ENCODE data around the gene ZNF776. TPM values are rescaled to one million over a fixed set of nuclear protein-coding genes. Genes with fewer than 3 reads are reported as not detected.

ZNF776 gene
- total RNA-seq (10 to 100 TPM; 13.3 to 17.2 TPM), polyA plus RNA-seq (7.0 TPM)

- Mint-ChIP-seq H3K27ac (peak within 1 kb of the TSS; percentile 93 to 98 (median 95)), H3K36me3 (peaks cover 28 to 56% (median 48%) of the 10 kb centered on the region in 3 donors), H3K9me3 (peaks cover 0 to 54% (median 48%) of the 10 kb centered on the region in 5 donors), H3K4me3 (peak within 1 kb of the TSS; percentile 92 to 98 (median 95)), H3K27me3 (no peaks in the 10 kb centered on the region), H3K4me1 (peaks cover 25 to 48% (median 41%) of the 10 kb centered on the region in 3 donors)
- peaks cover 42% of the 10 kb centered on the region for H3K9me3 ChIP-seq (ENCODE audit: low read length)
- peaks cover 19% of the 10 kb centered on the region for H3K4me1 ChIP-seq (ENCODE audit: insufficient read depth, low read length)
- peak within 1 kb of the TSS; percentile 87 for H3K27ac ChIP-seq (ENCODE audit: low read depth, low read length)
- no peaks in the 10 kb centered on the region for H3K27me3 ChIP-seq (ENCODE audit: insufficient read depth, low read length, poor library complexity, severe bottlenecking)
- CTCF ChIA-PET, result interaction anchor here (1.0 to 1.5 kb wide), 4 partner anchors 23 to 72 kb away, joined by 3 read pairs; partner anchors contain the start of genes ZNF551 and ZNF586
- peak within 1 kb of the TSS; percentile 99 for H3K4me3 ChIP-seq (ENCODE audit: low read length)
- H3K36me3 ChIP-seq (ENCODE audit: insufficient read depth, low read length), result peaks cover 37% of the 10 kb centered on the region
- POLR2A ChIA-PET, result interaction anchor here (0.5 to 1.5 kb wide), 7 partner anchors 9 to 170 kb away, joined by 3 to 9 read pairs (median 4); partner anchors contain the start of genes ZNF154, ZNF417, ZNF551 and ZNF671
- DNase-seq, result peak; percentile 61 to 88 (median 84)
Measured at GRCh38 chr19:57746580-57747471, at the start of gene ZNF776. Gene ZNF776 (plus strand): TSS chr19:57746815. CDS start chr19:57747059, 244 bp downstream.

DNA sequence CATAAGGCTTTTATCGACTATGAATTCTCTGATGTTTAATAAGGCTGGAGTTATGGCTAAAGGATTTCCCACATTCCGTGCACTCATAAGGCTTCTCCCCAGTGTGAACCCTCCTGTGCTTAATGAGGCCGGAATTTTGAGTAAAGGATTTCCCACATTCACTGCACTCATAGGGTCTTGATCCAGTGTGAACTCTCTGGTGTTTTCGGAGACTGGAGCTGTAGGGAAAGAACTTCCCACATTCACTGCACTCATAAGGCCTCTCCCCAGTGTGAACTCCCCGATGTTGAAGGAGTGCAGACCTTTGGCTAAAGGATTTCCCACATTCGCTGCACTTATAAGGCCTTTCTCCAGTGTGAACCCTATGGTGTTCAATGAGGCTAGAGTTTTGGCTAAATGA is 45.0 kb upstream of the ZNF776 start:
- peaks cover 22 to 95% (median 83%) of the 10 kb centered on the region in 5 donors for H3K9me3 Mint-ChIP-seq

DNA sequence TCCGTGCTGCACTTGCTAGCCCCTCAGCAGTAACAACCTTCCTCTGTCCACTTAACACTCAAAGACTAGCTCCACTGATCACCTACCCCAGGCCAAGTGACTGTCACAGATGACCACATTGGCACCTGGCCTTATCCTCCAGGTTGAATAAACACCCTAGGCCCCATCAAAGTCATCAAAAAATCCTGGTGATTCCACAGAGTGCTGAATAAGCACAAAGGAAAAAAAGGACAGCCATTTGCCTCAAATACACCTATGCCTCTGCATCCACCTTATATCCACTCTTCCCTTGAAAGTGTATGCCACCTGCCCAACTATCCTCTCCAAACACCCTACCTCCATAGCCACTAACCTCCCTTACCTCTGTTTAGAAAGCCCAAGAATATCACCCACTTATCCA is 40.3 kb upstream of the ZNF776 start:
- Mint-ChIP-seq H3K4me3 (peak overlapping the region in 5 of 7 donors; percentile 7 to 64 (median 25)), H3K4me1 (peaks cover 29 to 54% (median 36%) of the 10 kb centered on the region in 3 donors), H3K27me3 (peaks cover 0 to 11% of the 10 kb centered on the region in 2 donors), H3K9me3 (peaks cover 23 to 97% (median 85%) of the 10 kb centered on the region in 5 donors), H3K36me3 (peaks cover 39 to 66% (median 63%) of the 10 kb centered on the region in 3 donors), H3K27ac (peak overlapping the region in 2 of 8 donors; percentile 2 to 51)
- Histone ChIP-seq H3K27me3 (ENCODE audit: insufficient read depth, low read length, poor library complexity, severe bottlenecking) (no peaks in the 10 kb centered on the region), H3K27ac (ENCODE audit: low read depth, low read length) (no peak overlapping the region), H3K9me3 (ENCODE audit: low read length) (peaks cover 51% of the 10 kb centered on the region), H3K4me1 (ENCODE audit: insufficient read depth, low read length) (peaks cover 7% of the 10 kb centered on the region), H3K4me3 (ENCODE audit: low read length) (no peak overlapping the region), H3K36me3 (ENCODE audit: insufficient read depth, low read length) (no peaks in the 10 kb centered on the region)
- ChIA-PET CTCF (interaction anchor here (1.2 kb wide), 1 partner anchor 24 kb away, joined by 5 read pairs; the partner anchor contains the start of gene ZNF551), POLR2A (no interaction called here)
- DNase-seq, result no peak

More for the DNA sequence above, 45.0 kb upstream of the ZNF776 start:
- Histone ChIP-seq H3K27me3 (ENCODE audit: insufficient read depth, low read length, poor library complexity, severe bottlenecking) (no peaks in the 10 kb centered on the region), H3K27ac (ENCODE audit: low read depth, low read length) (no peak overlapping the region), H3K4me3 (ENCODE audit: low read length) (no peak overlapping the region), H3K9me3 (ENCODE audit: low read length) (peaks cover 51% of the 10 kb centered on the region), H3K36me3 (ENCODE audit: insufficient read depth, low read length) (no peaks in the 10 kb centered on the region), H3K4me1 (ENCODE audit: insufficient read depth, low read length) (no peaks in the 10 kb centered on the region)
- no peak for DNase-seq
- ChIA-PET POLR2A (no interaction called here), CTCF (no interaction called here)
- Mint-ChIP-seq H3K27ac (no peak overlapping the region), H3K4me1 (peaks cover 10 to 29% (median 14%) of the 10 kb centered on the region in 3 donors), H3K4me3 (no peak overlapping the region), H3K36me3 (peaks cover 46 to 85% (median 81%) of the 10 kb centered on the region in 3 donors), H3K27me3 (peaks cover 0 to 2% of the 10 kb centered on the region in 2 donors)

GRCh38 chr19:57708641-57709361 is 37.8 kb upstream of the ZNF776 start, which contains the start of gene ZNF154:
Gene ZNF154 (minus strand): TSS chr19:57709204. CDS start chr19:57708971, 233 bp downstream.
- H3K27me3 ChIP-seq (ENCODE audit: insufficient read depth, low read length, poor library complexity, severe bottlenecking), result no peaks in the 10 kb centered on the region
- H3K4me3 Mint-ChIP-seq, result peak within 1 kb of the TSS; percentile 83 to 99 (median 86)
- peak within 1 kb of the TSS; percentile 43 for H3K4me3 ChIP-seq (ENCODE audit: low read length)
- peaks cover 0 to 11% of the 10 kb centered on the region in 2 donors for H3K27me3 Mint-ChIP-seq
- CTCF ChIA-PET, result interaction anchor here (1.0 to 2.1 kb wide), 2 partner anchors 18 to 27 kb away, joined by 3 to 5 read pairs; partner anchors contain the start of genes ZNF551 and ZNF671
- peak within 1 kb of the TSS; percentile 56 for H3K27ac ChIP-seq (ENCODE audit: low read depth, low read length)
- H3K4me1 ChIP-seq (ENCODE audit: insufficient read depth, low read length), result peaks cover 7% of the 10 kb centered on the region
- peaks cover 12 to 97% (median 75%) of the 10 kb centered on the region in 5 donors for H3K9me3 Mint-ChIP-seq
- DNase-seq, result peak in 4 of 5 donors; percentile 27 to 79 (median 66)
- peaks cover 35% of the 10 kb centered on the region for H3K9me3 ChIP-seq (ENCODE audit: low read length)
- POLR2A ChIA-PET, result interaction anchor here (0.5 to 2.5 kb wide), 16 partner anchors 15 to 294 kb away, joined by 3 to 24 read pairs (median 4); partner anchors contain the start of genes ZNF134, ZNF211, ZNF551 and ZNF552
- peaks cover 29 to 62% (median 44%) of the 10 kb centered on the region in 3 donors for H3K36me3 Mint-ChIP-seq
- H3K27ac Mint-ChIP-seq, result peak within 1 kb of the TSS; percentile 71 to 99 (median 93)
- H3K4me1 Mint-ChIP-seq, result peaks cover 29 to 53% (median 36%) of the 10 kb centered on the region in 3 donors
- H3K36me3 ChIP-seq (ENCODE audit: insufficient read depth, low read length), result no peaks in the 10 kb centered on the region

- Histone ChIP-seq H3K4me1 (ENCODE audit: insufficient read depth, low read length) (peaks cover 7% of the 10 kb centered on the region), H3K27me3 (ENCODE audit: insufficient read depth, low read length, poor library complexity, severe bottlenecking) (no peaks in the 10 kb centered on the region), H3K9me3 (ENCODE audit: low read length) (peaks cover 30% of the 10 kb centered on the region), H3K36me3 (ENCODE audit: insufficient read depth, low read length) (no peaks in the 10 kb centered on the region), H3K4me3 (ENCODE audit: low read length) (peak overlapping the region; percentile 43), H3K27ac (ENCODE audit: low read depth, low read length) (no peak overlapping the region)
- peak overlapping the region in 5 of 7 donors; percentile 83 to 99 (median 92) for H3K4me3 Mint-ChIP-seq
- no peak for DNase-seq
- H3K9me3 Mint-ChIP-seq, result peaks cover 12 to 97% (median 74%) of the 10 kb centered on the region in 5 donors
- CTCF ChIA-PET, result interaction anchor here (1.0 to 2.1 kb wide), 2 partner anchors 17 to 28 kb away, joined by 3 to 5 read pairs; partner anchors contain the start of genes ZNF551 and ZNF671
- H3K36me3 Mint-ChIP-seq, result peaks cover 27 to 62% (median 44%) of the 10 kb centered on the region in 3 donors
- peaks cover 21 to 45% (median 32%) of the 10 kb centered on the region in 3 donors for H3K4me1 Mint-ChIP-seq
- POLR2A ChIA-PET, result interaction anchor here (0.6 to 2.5 kb wide), 14 partner anchors 17 to 293 kb away, joined by 3 to 24 read pairs (median 4); partner anchors contain the start of genes ZNF134, ZNF211, ZNF551 and ZNF552
- H3K27ac Mint-ChIP-seq, result peak overlapping the region in 4 of 8 donors; percentile 10 to 99 (median 84)
- peaks cover 0 to 11% of the 10 kb centered on the region in 2 donors for H3K27me3 Mint-ChIP-seq
Measured at GRCh38 chr19:57709616-57710015, 37.0 kb upstream of the ZNF776 start.

DNA sequence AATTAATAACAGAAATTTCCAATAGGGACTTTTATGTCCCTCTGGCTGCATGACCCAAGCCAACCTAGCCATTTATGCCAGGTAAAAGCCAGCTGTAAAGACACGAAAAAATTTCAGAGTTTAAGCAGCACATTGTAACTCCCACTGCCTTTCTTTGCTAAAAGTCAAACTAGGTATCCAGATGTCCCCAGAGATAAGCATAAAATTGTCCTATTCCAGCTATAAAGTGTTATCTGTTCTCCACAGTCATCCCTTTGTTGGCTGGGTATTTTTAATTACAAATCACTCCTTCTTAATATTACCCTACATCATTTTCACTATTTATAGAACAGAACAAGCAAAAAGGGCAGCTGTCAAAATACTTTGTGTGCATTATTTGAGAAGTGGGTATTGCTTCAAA is 34.4 kb upstream of the ZNF776 start:
- Histone ChIP-seq H3K27ac (ENCODE audit: low read depth, low read length) (no peak overlapping the region), H3K4me3 (ENCODE audit: low read length) (no peak overlapping the region), H3K4me1 (ENCODE audit: insufficient read depth, low read length) (peaks cover 6% of the 10 kb centered on the region), H3K36me3 (ENCODE audit: insufficient read depth, low read length) (no peaks in the 10 kb centered on the region), H3K9me3 (ENCODE audit: low read length) (peaks cover 17% of the 10 kb centered on the region), H3K27me3 (ENCODE audit: insufficient read depth, low read length, poor library complexity, severe bottlenecking) (no peaks in the 10 kb centered on the region)
- Mint-ChIP-seq H3K9me3 (peaks cover 20 to 96% (median 74%) of the 10 kb centered on the region in 5 donors), H3K27ac (no peak overlapping the region), H3K4me1 (peaks cover 16 to 23% (median 18%) of the 10 kb centered on the region in 3 donors), H3K36me3 (peaks cover 20 to 63% (median 35%) of the 10 kb centered on the region in 3 donors), H3K4me3 (no peak overlapping the region), H3K27me3 (peaks cover 0 to 7% of the 10 kb centered on the region in 2 donors)
- ChIA-PET POLR2A (no interaction called here), CTCF (interaction anchor here (1.3 kb wide), 1 partner anchor 35 kb away, joined by 3 read pairs; the partner anchor contains the start of gene ZNF776)
- no peak for DNase-seq

DNA sequence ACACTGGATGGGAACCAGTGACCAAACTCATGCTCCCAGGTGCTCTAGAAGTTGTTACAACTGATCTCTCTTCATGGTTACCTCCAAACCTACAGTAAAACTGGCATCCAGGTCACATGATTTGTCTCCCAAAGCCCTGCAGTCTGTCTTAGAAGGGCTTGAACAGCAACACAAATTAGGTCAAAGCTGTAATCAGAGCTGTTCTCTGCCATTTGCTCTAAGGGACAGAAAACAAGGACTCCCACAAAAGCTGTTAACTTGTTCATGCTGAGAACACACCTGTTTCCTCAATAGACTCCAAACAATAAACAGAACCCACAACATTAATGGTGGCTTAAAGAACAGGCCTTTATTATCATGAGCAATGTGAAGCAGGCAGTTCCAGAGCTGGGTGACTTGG is 27.2 kb upstream of the ZNF776 start:
- Histone ChIP-seq H3K4me1 (ENCODE audit: insufficient read depth, low read length) (no peaks in the 10 kb centered on the region), H3K9me3 (ENCODE audit: low read length) (peaks cover 44% of the 10 kb centered on the region), H3K27ac (ENCODE audit: low read depth, low read length) (no peak overlapping the region), H3K4me3 (ENCODE audit: low read length) (peak overlapping the region; percentile 7), H3K36me3 (ENCODE audit: insufficient read depth, low read length) (peaks cover 32% of the 10 kb centered on the region), H3K27me3 (ENCODE audit: insufficient read depth, low read length, poor library complexity, severe bottlenecking) (no peaks in the 10 kb centered on the region)
- Mint-ChIP-seq H3K4me1 (peaks cover 8 to 12% (median 11%) of the 10 kb centered on the region in 3 donors), H3K9me3 (peaks cover 24 to 92% (median 86%) of the 10 kb centered on the region in 5 donors), H3K27me3 (no peaks in the 10 kb centered on the region), H3K27ac (no peak overlapping the region), H3K36me3 (peaks cover 48 to 78% (median 64%) of the 10 kb centered on the region in 3 donors), H3K4me3 (no peak overlapping the region)
- ChIA-PET POLR2A (no interaction called here), CTCF (no interaction called here)
- DNase-seq, result no peak
